AG04449 (cell line): Measurements from ENCODE around the gene BOLA1.
"Not testable (repeated sequence)": the region's sequence is repeated elsewhere in the genome, so short reads cannot be mapped to it uniquely, and the experiment has no call there.

Experiments
- CTCF ChIA-PET: fragments of 350-600 bp; formaldehyde crosslinking; extraction: SDS; loops from one replicate; lab custom pipeline; 2021; ENCODE audit warnings: antibody characterized with exemption; lab: Yijun Ruan, JAX
- POLR2A ChIA-PET: fragments of 400-600, 350-600 bp; formaldehyde crosslinking; extraction: SDS; loops from one replicate; lab custom pipeline; 2020; ENCODE audit warnings: antibody characterized with exemption, inconsistent platforms; lab: Yijun Ruan, JAX
- DNase-seq: peaks from one replicate; pipeline ENCODE4 v3.0.0-alpha.2; 2010; ENCODE audit warnings: low read depth, low spot score
- H3K4me3 ChIP-seq: 2 replicates; pipeline ENCODE4 v1.5.1; 2011; ENCODE audit warnings: low read depth, mild to moderate bottlenecking, control low read depth, low read length
- TF ChIP-seq, protein P1 (sequence below): IDR thresholded peaks from one replicate; pipeline ENCODE4 v1.5.1; 2011; ENCODE audit warnings: mild to moderate bottlenecking, moderate library complexity, low read length, control low read depth, inconsistent platforms; ENCODE audit not compliant: insufficient read depth; ENCODE audit errors: missing control alignments

The BOLA1 gene

DNA sequence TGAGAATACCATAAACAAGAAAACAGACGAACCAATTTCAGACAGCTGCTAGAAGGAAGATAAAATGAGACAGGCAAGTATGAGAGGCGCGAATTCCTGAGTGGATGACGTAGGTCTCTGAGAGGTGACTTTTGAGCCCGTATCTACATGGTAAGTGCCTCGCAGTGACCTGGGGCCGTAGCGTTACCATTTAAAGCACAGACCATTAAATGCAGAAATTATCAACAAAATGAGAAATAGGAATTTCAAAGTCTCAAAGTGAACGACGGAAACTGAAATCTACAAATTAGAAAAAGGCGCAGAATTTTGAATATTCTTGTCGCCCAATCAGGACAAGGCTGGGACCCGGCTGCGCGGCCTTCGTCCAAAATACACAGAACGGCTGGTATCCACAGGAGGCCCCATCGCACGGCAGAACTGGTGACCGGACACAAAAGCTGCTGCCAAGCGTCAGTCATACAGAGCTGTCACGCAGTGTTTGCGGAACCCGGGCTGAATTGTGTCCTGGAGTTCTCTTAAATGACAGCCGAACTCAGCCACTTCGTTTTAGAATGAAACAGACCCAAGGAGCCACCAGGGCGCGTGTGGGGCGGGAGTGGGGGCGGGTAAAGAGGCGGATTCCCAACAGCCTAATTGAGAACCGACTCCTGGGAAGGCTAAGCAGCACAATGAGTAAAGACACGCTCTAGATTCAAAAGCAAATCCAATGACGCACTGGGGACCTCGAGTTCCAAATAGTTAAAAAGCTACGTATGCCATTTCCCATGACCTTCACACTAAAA, 13.8 kb upstream of the BOLA1 start:
- TF ChIP-seq, protein P1, sequence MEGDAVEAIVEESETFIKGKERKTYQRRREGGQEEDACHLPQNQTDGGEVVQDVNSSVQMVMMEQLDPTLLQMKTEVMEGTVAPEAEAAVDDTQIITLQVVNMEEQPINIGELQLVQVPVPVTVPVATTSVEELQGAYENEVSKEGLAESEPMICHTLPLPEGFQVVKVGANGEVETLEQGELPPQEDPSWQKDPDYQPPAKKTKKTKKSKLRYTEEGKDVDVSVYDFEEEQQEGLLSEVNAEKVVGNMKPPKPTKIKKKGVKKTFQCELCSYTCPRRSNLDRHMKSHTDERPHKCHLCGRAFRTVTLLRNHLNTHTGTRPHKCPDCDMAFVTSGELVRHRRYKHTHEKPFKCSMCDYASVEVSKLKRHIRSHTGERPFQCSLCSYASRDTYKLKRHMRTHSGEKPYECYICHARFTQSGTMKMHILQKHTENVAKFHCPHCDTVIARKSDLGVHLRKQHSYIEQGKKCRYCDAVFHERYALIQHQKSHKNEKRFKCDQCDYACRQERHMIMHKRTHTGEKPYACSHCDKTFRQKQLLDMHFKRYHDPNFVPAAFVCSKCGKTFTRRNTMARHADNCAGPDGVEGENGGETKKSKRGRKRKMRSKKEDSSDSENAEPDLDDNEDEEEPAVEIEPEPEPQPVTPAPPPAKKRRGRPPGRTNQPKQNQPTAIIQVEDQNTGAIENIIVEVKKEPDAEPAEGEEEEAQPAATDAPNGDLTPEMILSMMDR: no peak
- ChIA-PET POLR2A (interaction anchor here (0.5 to 3.7 kb wide), 9 partner anchors 14 to 276 kb away, joined by 3 to 39 read pairs (median 6); partner anchors contain the start of genes BOLA1, OTUD7B and VPS45), CTCF (interaction anchor here (0.7 to 1.0 kb wide), 2 partner anchors 36 to 40 kb away, joined by 3 read pairs; no protein-coding TSS in a partner anchor)
- peak overlapping the region; percentile 69 for H3K4me3 ChIP-seq
- no peak for DNase-seq

DNA sequence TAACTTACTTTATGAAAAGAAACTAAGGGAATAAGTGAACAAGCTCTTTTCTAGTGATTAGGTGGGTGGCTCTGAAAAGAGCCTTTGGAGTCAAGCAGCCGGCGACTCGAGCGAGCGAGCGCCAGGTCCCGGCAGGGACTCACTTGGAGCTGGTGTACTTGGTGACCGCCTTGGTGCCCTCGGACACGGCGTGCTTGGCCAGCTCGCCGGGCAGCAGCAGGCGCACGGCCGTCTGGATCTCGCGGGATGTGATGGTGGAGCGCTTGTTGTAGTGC, 13.3 kb upstream of the BOLA1 start:
- not testable (repeated sequence) for DNase-seq
- CTCF ChIA-PET: interaction anchor here (0.7 to 1.0 kb wide), 2 partner anchors 36 to 40 kb away, joined by 3 read pairs; no protein-coding TSS in a partner anchor
- POLR2A ChIA-PET: interaction anchor here (0.9 to 3.7 kb wide), 12 partner anchors 14 to 306 kb away, joined by 3 to 39 read pairs (median 7); partner anchors contain the start of genes BOLA1, OTUD7B and VPS45
- H3K4me3 ChIP-seq: peak overlapping the region; percentile 69

DNA sequence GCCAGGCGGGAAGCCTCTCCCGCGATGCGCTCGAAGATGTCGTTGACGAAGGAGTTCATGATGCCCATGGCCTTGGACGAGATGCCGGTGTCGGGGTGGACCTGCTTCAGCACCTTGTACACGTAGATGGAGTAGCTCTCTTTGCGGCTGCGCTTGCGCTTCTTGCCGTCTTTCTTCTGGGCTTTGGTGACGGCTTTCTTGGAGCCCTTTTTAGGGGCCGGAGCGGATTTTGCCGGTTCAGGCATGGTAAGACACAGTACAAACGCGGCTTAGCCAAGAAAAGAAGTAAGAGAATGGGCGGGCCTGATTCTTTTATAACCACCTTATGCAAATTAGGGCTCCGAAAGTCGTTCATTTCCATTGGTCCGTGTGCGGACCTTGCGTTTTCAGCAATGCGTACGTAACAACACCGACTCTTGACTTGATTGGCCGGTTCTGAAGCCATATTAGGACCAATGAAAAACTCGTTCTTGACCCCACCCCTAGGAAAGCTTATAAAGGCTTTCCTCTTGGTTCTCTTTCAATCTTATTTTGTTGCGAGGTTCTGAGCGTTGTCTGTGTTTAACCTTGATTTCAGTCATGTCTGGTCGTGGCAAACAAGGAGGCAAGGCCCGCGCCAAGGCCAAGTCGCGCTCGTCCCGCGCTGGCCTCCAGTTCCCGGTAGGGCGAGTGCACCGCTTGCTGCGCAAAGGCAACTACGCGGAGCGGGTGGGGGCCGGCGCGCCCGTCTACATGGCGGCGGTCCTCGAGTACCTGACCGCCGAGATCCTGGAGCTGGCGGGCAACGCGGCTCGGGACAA, 12.8 kb upstream of the BOLA1 start:
- H3K4me3 ChIP-seq: peak overlapping the region; percentile 69
- DNase-seq: peak; percentile 98
- TF ChIP-seq, protein P1: no peak
- CTCF ChIA-PET: interaction anchor here (0.7 to 2.8 kb wide), 7 partner anchors 37 to 301 kb away, joined by 3 to 18 read pairs (median 4); no protein-coding TSS in a partner anchor
- POLR2A ChIA-PET: interaction anchor here (0.8 to 3.7 kb wide), 20 partner anchors 11 to 347 kb away, joined by 3 to 39 read pairs (median 4); partner anchors contain the start of genes BOLA1, MTMR11, OTUD7B and VPS45

DNA sequence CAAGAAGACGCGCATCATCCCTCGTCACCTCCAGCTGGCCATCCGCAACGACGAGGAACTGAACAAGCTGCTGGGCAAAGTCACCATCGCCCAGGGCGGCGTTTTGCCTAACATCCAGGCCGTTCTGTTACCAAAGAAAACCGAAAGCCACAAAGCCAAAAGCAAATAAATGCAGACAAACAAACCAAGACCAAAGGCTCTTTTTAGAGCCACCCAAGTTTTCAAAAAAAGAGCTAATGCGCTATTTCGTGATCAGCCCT, 12.2 kb upstream of the BOLA1 start:
- ChIA-PET CTCF (interaction anchor here (1.0 to 2.8 kb wide), 11 partner anchors 29 to 303 kb away, joined by 3 to 18 read pairs (median 5); partner anchors contain the start of gene VPS45), POLR2A (interaction anchor here (0.7 to 3.7 kb wide), 22 partner anchors 10 to 346 kb away, joined by 3 to 39 read pairs (median 4); partner anchors contain the start of genes BOLA1, MTMR11, OTUD7B and VPS45)
- not testable (repeated sequence) for DNase-seq
- H3K4me3 ChIP-seq: peak overlapping the region; percentile 69

DNA sequence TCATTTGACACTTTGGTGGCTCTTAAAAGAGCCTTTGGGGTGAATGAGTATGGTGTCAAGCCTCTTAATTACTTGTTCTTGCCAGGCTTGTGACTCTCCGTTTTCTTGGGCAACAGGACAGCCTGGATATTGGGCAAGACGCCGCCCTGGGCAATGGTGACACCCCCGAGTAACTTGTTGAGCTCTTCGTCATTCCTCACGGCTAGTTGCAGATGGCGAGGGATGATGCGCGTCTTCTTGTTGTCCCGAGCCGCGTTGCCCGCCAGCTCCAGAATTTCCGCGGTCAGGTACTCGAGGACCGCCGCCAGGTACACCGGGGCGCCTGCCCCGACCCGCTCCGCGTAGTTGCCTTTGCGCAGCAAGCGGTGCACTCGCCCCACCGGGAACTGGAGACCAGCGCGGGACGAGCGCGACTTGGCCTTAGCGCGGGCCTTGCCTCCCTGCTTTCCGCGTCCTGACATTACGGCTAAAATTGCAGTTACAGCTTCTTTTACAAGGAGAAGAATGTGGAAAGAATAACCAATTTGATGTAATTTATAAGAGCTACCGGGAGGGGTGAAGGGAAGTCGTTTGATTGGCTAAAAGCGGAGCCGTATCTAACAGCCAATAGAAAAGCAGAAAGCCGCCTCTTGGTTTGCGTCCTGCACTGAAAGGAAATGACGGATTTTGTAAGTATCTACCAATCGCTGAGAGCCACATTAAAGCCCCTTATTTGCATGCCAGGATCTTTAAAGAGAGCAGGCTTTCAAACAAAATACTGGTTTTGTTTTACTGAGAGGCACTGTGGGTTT, 11.7 kb upstream of the BOLA1 start:
- peak; percentile 97 for DNase-seq
- POLR2A ChIA-PET: interaction anchor here (0.7 to 3.7 kb wide), 23 partner anchors 10 to 346 kb away, joined by 3 to 39 read pairs (median 4); partner anchors contain the start of genes BOLA1, MTMR11, OTUD7B and VPS45
- TF ChIP-seq, protein P1: no peak
- peak overlapping the region; percentile 69 for H3K4me3 ChIP-seq
- CTCF ChIA-PET: interaction anchor here (0.7 to 2.9 kb wide), 22 partner anchors 9 to 303 kb away, joined by 3 to 18 read pairs (median 5); partner anchors contain the start of genes BOLA1 and VPS45

DNA sequence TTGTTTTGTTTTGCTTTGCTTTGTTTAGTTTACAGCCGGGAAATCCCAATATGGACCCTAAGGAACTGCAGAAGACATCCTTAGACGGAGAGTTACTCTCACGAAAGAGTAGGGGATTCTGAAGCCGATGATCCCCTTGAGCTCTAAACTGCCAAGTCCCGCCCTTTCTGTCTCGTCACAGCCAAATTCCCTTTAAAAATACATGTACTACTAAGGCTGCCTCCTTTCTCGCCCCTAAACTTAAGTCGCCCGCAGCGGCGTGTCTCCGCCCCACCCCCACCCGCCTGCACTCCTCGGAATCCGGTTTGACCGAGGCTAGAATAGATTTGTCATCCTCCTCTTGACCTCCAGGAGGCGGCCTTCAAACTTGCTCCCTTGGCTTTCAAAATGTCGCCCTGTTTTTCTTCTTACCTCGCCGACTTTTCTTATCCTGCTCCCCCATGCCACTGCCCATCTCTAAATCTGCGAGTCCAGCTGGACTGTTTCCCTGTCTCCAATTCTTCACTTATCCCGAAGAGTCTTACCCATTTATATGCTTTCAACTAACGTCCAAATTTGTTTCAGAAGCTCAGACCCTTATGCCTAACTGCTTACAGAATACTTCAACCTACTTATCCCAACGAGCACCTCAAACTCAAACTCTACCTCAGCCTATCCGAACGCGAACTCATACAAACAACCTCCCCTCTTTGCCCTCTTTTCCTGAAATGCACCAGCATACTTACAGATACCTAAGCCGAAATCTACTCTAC, 10.9 kb upstream of the BOLA1 start:
- peak overlapping the region; percentile 64 for H3K4me3 ChIP-seq
- POLR2A ChIA-PET: interaction anchor here (0.7 to 3.7 kb wide), 18 partner anchors 11 to 345 kb away, joined by 3 to 39 read pairs (median 6); partner anchors contain the start of genes BOLA1, MTMR11, OTUD7B and VPS45
- DNase-seq: no peak
- TF ChIP-seq, protein P1: peak; percentile 72
- CTCF ChIA-PET: interaction anchor here (0.6 to 2.9 kb wide), 25 partner anchors 9 to 299 kb away, joined by 3 to 18 read pairs (median 4); partner anchors contain the start of genes BOLA1, MTMR11 and VPS45
